Thyroid gland (tissue), 4 donors: ENCODE measurements around the gene OR4A15. TPM values are rescaled to one million over a fixed set of nuclear protein-coding genes. Genes with fewer than 3 reads are reported as not detected.

Experiments
- DNase-seq, 2 donors: peaks; one replicate each; pipeline ENCODE4 v3.0.0-alpha.2; 2019
- H3K27ac ChIP-seq, 3 donors: fragments of 200-600 bp; sonication (generic); 1 replicate in 2 of 3; 2 replicates in 1 of 3; pipeline ENCODE4 v1.5.1; 2016 to 2019; ENCODE audit warnings: mild to moderate bottlenecking in 1 of 3, moderate library complexity in 1 of 3
- H3K27me3 ChIP-seq: fragments of 200-600 bp; sonication (generic); one replicate; pipeline ENCODE4 v1.5.1; 2019
- H3K36me3 ChIP-seq, 2 donors: fragments of 200-600 bp; sonication (generic); one replicate each; pipeline ENCODE4 v1.5.1; 2016 to 2019
- H3K4me1 ChIP-seq, 2 donors: fragments of 200-600 bp; sonication (generic); one replicate each; pipeline ENCODE4 v1.5.1; 2017 to 2019
- H3K4me3 ChIP-seq, 3 donors: fragments of 200-600 bp; sonication (generic); replicated peaks in 1 of 3; 1 replicate in 2 of 3; 2 replicates in 1 of 3; pipeline ENCODE4 v1.5.1; 2016; ENCODE audit warnings: mild to moderate bottlenecking in 1 of 3
- H3K9me3 ChIP-seq: fragments of 200-600 bp; sonication (generic); one replicate; pipeline ENCODE4 v1.5.1; 2017
- CTCF ChIP-seq, 6 experiments: fragments of 200-600 bp in 3 of 6; fragments of 450-650 bp in 3 of 6; sonication (generic) in 3 of 6; IDR thresholded peaks; one replicate each; pipeline ENCODE4 v1.5.1; 2016 to 2019; ENCODE audit warnings: antibody characterized with exemption in 6 of 6, mild to moderate bottlenecking in 2 of 6, inconsistent platforms in 1 of 6, moderate library complexity in 1 of 6
- POLR2A ChIP-seq, 2 donors: fragments of 450-650 bp; IDR thresholded peaks; one replicate each; pipeline ENCODE4 v1.6.1; 2017; ENCODE audit warnings: antibody characterized with exemption in 2 of 2, mild to moderate bottlenecking in 2 of 2, moderate library complexity in 1 of 2
- WGBS, 2 donors: methylation state at CpG; one replicate each; pipeline ENCODE4 v1.1.5; 2017; 5-methylcytosine and 5-hydroxymethylcytosine counted together
- intact Hi-C: fragments of 100-400 bp; cut with DNase I; formaldehyde crosslinking; loops from one replicate; pipeline ENCODE4 v1.15.1; 2023
- total RNA-seq, 4 donors: library from RNA; depleted of rRNA; stranded (reverse); fragments of >200 nt; gene quantifications; one replicate each; pipeline ENCODE4 v1.2.3, GENCODE V29; 2016

Gene OR4A15
- not detected for total RNA-seq

- intact Hi-C loops = no loop called here
Observed at GRCh38 chr11:55367674-55368073, at the start of gene OR4A15. Gene OR4A15, plus strand, starts transcription at chr11:55367974. Its CDS starts 0 bp downstream, at chr11:55367974.

GRCh38 chr11:55324500-55324899 lies 43.3 kb upstream of the OR4A15 start:
- no peaks in the 10 kb centered on the region for H3K4me1 ChIP-seq
- H3K27me3 ChIP-seq = no peaks in the 10 kb centered on the region
- H3K27ac ChIP-seq = no peak overlapping the region
- intact Hi-C loops = no loop called here
- DNase-seq = no peak
- H3K4me3 ChIP-seq = no peak overlapping the region
- no peaks in the 10 kb centered on the region for H3K36me3 ChIP-seq
- WGBS, 2 donors = 81% methylated on average over 1 of the region's 1 CpG
- no peaks in the 10 kb centered on the region for H3K9me3 ChIP-seq
- TF ChIP-seq POLR2A (IDR thresholded peaks at IDR 0.05) (no peak), CTCF (IDR thresholded peaks at IDR 0.05) (no peak)

More at GRCh38 chr11:55367674-55368073, at the start of gene OR4A15:
- WGBS, 2 donors = 57 to 74% methylated on average over 4 of the region's 4 CpGs
- no peaks in the 10 kb centered on the region for H3K9me3 ChIP-seq
- no peak for DNase-seq
- no peaks in the 10 kb centered on the region for H3K36me3 ChIP-seq
- H3K4me1 ChIP-seq = no peaks in the 10 kb centered on the region
- no peak within 1 kb of the TSS for H3K27ac ChIP-seq
- TF ChIP-seq CTCF (IDR thresholded peaks at IDR 0.05) = no peak
- TF ChIP-seq POLR2A (IDR thresholded peaks at IDR 0.05) = no peak
- no peak within 1 kb of the TSS for H3K4me3 ChIP-seq
- no peaks in the 10 kb centered on the region for H3K27me3 ChIP-seq

GRCh38 chr11:55342901-55343300 lies 24.9 kb upstream of the OR4A15 start, which contains the start of gene OR4A16:
Gene OR4A16, plus strand, starts transcription at chr11:55343201. Its CDS starts 0 bp downstream, at chr11:55343201.
- DNase-seq = no peak
- Histone ChIP-seq H3K27me3 (no peaks in the 10 kb centered on the region), H3K4me1 (no peaks in the 10 kb centered on the region), H3K27ac (no peak within 1 kb of the TSS), H3K36me3 (no peaks in the 10 kb centered on the region), H3K9me3 (no peaks in the 10 kb centered on the region), H3K4me3 (no peak within 1 kb of the TSS)
- intact Hi-C loops = no loop called here
- TF ChIP-seq CTCF (IDR thresholded peaks at IDR 0.05) (no peak), POLR2A (IDR thresholded peaks at IDR 0.05) (no peak)
- 81 to 82% methylated on average over 3 of the region's 3 CpGs for WGBS, 2 donors

- H3K27me3 ChIP-seq = no peaks in the 10 kb centered on the region
- H3K4me3 ChIP-seq = no peak overlapping the region
- no peaks in the 10 kb centered on the region for H3K36me3 ChIP-seq
- DNase-seq = no peak
- H3K4me1 ChIP-seq = no peaks in the 10 kb centered on the region
- H3K27ac ChIP-seq = no peak overlapping the region
- intact Hi-C loops = no loop called here
- TF ChIP-seq POLR2A (IDR thresholded peaks at IDR 0.05) = no peak
- TF ChIP-seq CTCF (IDR thresholded peaks at IDR 0.05) = no peak
- 89 to 96% methylated on average over 1 of the region's 1 CpG for WGBS, 2 donors
- H3K9me3 ChIP-seq = no peaks in the 10 kb centered on the region
Observed at GRCh38 chr11:55345306-55345705, 22.5 kb upstream of the OR4A15 start.

- Histone ChIP-seq H3K27me3 (no peaks in the 10 kb centered on the region), H3K9me3 (no peaks in the 10 kb centered on the region), H3K27ac (no peak overlapping the region), H3K4me3 (no peak overlapping the region), H3K4me1 (no peaks in the 10 kb centered on the region), H3K36me3 (no peaks in the 10 kb centered on the region)
- WGBS, 2 donors = 0 to 21% methylated on average over 1 of the region's 1 CpG
- intact Hi-C loops = no loop called here
- DNase-seq = no peak
- TF ChIP-seq POLR2A (IDR thresholded peaks at IDR 0.05) (no peak), CTCF (IDR thresholded peaks at IDR 0.05) (no peak)
Observed at GRCh38 chr11:55349032-55349431, 18.7 kb upstream of the OR4A15 start.
